HepG2 (cell line): ENCODE data around the gene SCAPER. TPM values are rescaled to one million over a fixed set of nuclear protein-coding genes. Genes with fewer than 3 reads are reported as not detected.

ENCODE experiments used
- ATAC-seq: fragments of 200-7000 bp; cut with Tn5 transposase; 3 replicates; pipeline ENCODE4 v1.9.1; 2020; ENCODE audit warnings: mild to moderate bottlenecking, moderate library complexity
- BruUV-seq: library from RNA; stranded (reverse); fragments of 400-500 nt; replicated peaks from 2 replicates; lab custom pipeline; 2021; lab: Mats Ljungman, UMichigan
- CTCF ChIA-PET: fragments of 300-600 bp; formaldehyde crosslinking; extraction: SDS; loops from one replicate; lab custom pipeline; 2021; ENCODE audit warnings: low total read pairs, inconsistent platforms, low intra/inter-chr PET ratio; lab: Yijun Ruan, JAX
- POLR2A ChIA-PET: fragments of 350-600 bp; sonication (Branson Sonifier 250); formaldehyde crosslinking; loops from one replicate; lab custom pipeline; 2020; ENCODE audit warnings: antibody characterized with exemption, inconsistent platforms; lab: Yijun Ruan, JAX
- DNase-seq: peaks from one replicate; pipeline ENCODE4 v3.0.0-alpha.2; 2015; ENCODE audit warnings: low spot score
- FAIRE-seq: peaks from 3 replicates; lab custom pipeline; 2011; peaks lifted over from hg19 to GRCh38; lab: Jason Lieb, UNC
- H2AFZ ChIP-seq: one replicate; pipeline ENCODE4 v1.6.1; 2011; ENCODE audit warnings: low read length, inconsistent platforms
- H3K27ac ChIP-seq: fragments of 300-600 bp; 3 replicates; pipeline ENCODE4 v1.8.0; 2011; ENCODE audit warnings: mixed run types, mild to moderate bottlenecking, mixed read lengths, low read length, inconsistent platforms; ENCODE audit not compliant: insufficient read depth; ENCODE audit errors: extremely low read length
- H3K27me3 ChIP-seq, 2 experiments: fragments of 200-600 bp in 1 of 2; 2 replicates in 1 of 2; 3 replicates in 1 of 2; pipeline versions ENCODE4 v1.6.0 to v1.8.0; 2011; ENCODE audit warnings: low read length in 2 of 2, mild to moderate bottlenecking in 2 of 2, moderate library complexity in 2 of 2, inconsistent platforms in 1 of 2; ENCODE audit not compliant: insufficient read depth in 2 of 2, control insufficient read depth in 1 of 2
- H3K36me3 ChIP-seq, 2 experiments: fragments of 200-600 bp in 1 of 2; replicated peaks in 1 of 2; 2 replicates in 1 of 2; 3 replicates in 1 of 2; pipeline versions ENCODE4 v1.5.1 to v1.8.0; 2011; ENCODE audit warnings: low read length in 2 of 2, inconsistent platforms in 1 of 2; ENCODE audit not compliant: insufficient read depth in 2 of 2, control insufficient read depth in 1 of 2
- H3K4me1 ChIP-seq: 2 replicates; pipeline ENCODE4 v1.5.1; 2012; ENCODE audit warnings: low read length, inconsistent platforms; ENCODE audit not compliant: insufficient read depth
- H3K4me2 ChIP-seq: 2 replicates; pipeline ENCODE4 v1.6.0; 2011; ENCODE audit warnings: low read depth, low read length, inconsistent platforms
- H3K4me3 ChIP-seq, 3 experiments: fragments of 200-600 bp in 1 of 3; sonication (generic), shearing (Covaris generic) in 1 of 3; replicated peaks in 1 of 3; 2 replicates each; pipeline ENCODE4 v1.5.1; 2011 to 2016; ENCODE audit warnings: low read length in 3 of 3, inconsistent platforms in 2 of 3, low read depth in 2 of 3, mild to moderate bottlenecking in 2 of 3, control low read depth in 1 of 3, mixed read lengths in 1 of 3; ENCODE audit not compliant: insufficient read depth in 1 of 3
- H3K79me2 ChIP-seq: one replicate; pipeline ENCODE4 v1.6.1; 2011; ENCODE audit warnings: low read length, inconsistent platforms; ENCODE audit not compliant: insufficient read depth
- H3K9ac ChIP-seq: 2 replicates; pipeline ENCODE4 v1.6.0; 2011; ENCODE audit warnings: mild to moderate bottlenecking, low read depth, low read length, inconsistent platforms; ENCODE audit not compliant: insufficient read depth
- H3K9me3 ChIP-seq: 2 replicates; pipeline ENCODE4 v1.5.1; 2012; ENCODE audit warnings: mild to moderate bottlenecking, low read length
- H4K20me1 ChIP-seq: 2 replicates; pipeline ENCODE4 v1.6.0; 2011; ENCODE audit warnings: inconsistent platforms, mild to moderate bottlenecking, low read length, moderate library complexity; ENCODE audit not compliant: insufficient read depth
- AGO2 ChIP-seq: fragments of 200-400 bp; formaldehyde crosslinking; optimal IDR thresholded peaks from 2 replicates; pipeline ENCODE3; 2017; ENCODE audit warnings: mild to moderate bottlenecking, low read depth, low read length, moderate library complexity
- ATRX ChIP-seq: sonication (generic); formaldehyde crosslinking; IDR thresholded peaks from 2 replicates; pipeline ENCODE4 v1.4.0; 2020; ENCODE audit warnings: missing genetic modification reagents, borderline replicate concordance
- CREM ChIP-seq, 2 experiments: sonication (generic) in 1 of 2; formaldehyde crosslinking in 1 of 2; IDR thresholded peaks; 2 replicates each; pipeline versions ENCODE4 v1.4.0 to v1.6.1; 2016 to 2020; ENCODE audit warnings: antibody characterized with exemption in 1 of 2, mild to moderate bottlenecking in 1 of 2, missing genetic modification reagents in 1 of 2
- PAWR ChIP-seq: sonication (generic); formaldehyde crosslinking; IDR thresholded peaks from 2 replicates; pipeline ENCODE4 v1.4.0; 2020; ENCODE audit warnings: missing genetic modification reagents, mild to moderate bottlenecking, borderline replicate concordance
- RXRA ChIP-seq: sonication (generic); formaldehyde crosslinking; IDR thresholded peaks from 2 replicates; pipeline ENCODE4 v1.5.1; 2020; ENCODE audit warnings: missing genetic modification reagents
- ZBTB8A ChIP-seq: sonication (generic); formaldehyde crosslinking; IDR thresholded peaks from 2 replicates; pipeline ENCODE4 v1.4.0; 2020; ENCODE audit warnings: mild to moderate bottlenecking, low read depth, missing genetic modification reagents, borderline replicate concordance
- ZMYM2 ChIP-seq: sonication (generic); formaldehyde crosslinking; IDR thresholded peaks from 2 replicates; pipeline ENCODE4 v1.8.0; 2022; ENCODE audit warnings: mild to moderate bottlenecking, missing genetic modification reagents
- ZMYM4 ChIP-seq: sonication (generic); formaldehyde crosslinking; IDR thresholded peaks from 2 replicates; pipeline ENCODE4 v1.8.1; 2023; ENCODE audit warnings: mild to moderate bottlenecking, missing genetic modification reagents
- ZNF136 ChIP-seq: sonication (generic); formaldehyde crosslinking; IDR thresholded peaks from 2 replicates; pipeline ENCODE4 v1.8.1; 2022; ENCODE audit warnings: low read depth, mild to moderate bottlenecking, moderate library complexity, missing genetic modification reagents
- ZNF232 ChIP-seq: sonication (generic); formaldehyde crosslinking; IDR thresholded peaks from 2 replicates; pipeline ENCODE4 v1.4.0; 2020; ENCODE audit warnings: missing genetic modification reagents, borderline replicate concordance
- ZNF446 ChIP-seq: sonication (generic); formaldehyde crosslinking; IDR thresholded peaks from 2 replicates; pipeline ENCODE4 v1.5.0; 2020; ENCODE audit warnings: mild to moderate bottlenecking, missing genetic modification reagents
- ZNF75D ChIP-seq: sonication (generic); formaldehyde crosslinking; IDR thresholded peaks from 2 replicates; pipeline ENCODE4 v1.8.1; 2023; ENCODE audit warnings: missing genetic modification reagents, mild to moderate bottlenecking, borderline replicate concordance
- ZNF790 ChIP-seq: sonication (generic); formaldehyde crosslinking; IDR thresholded peaks from 2 replicates; pipeline ENCODE4 v1.8.0; 2022; ENCODE audit warnings: missing genetic modification reagents, mild to moderate bottlenecking, borderline replicate concordance
- WGBS: methylation state at CpG from one replicate; pipeline ENCODE4 v1.1.6; 2017; ENCODE audit warnings: low lambda C conversion rate; 5-methylcytosine and 5-hydroxymethylcytosine counted together
- in situ Hi-C: cut with HindIII; loops from 2 replicates; pipeline ENCODE4 v1.10.0; 2017; ENCODE audit warnings: low pct_unique_long_range_greater_than_20kb; ENCODE audit not compliant: extremely low pct_ligation_motif_present
- intact Hi-C: fragments of 100-400 bp; cut with micrococcal nuclease; formaldehyde crosslinking; loops from one replicate; pipeline ENCODE4 v1.10.0; 2022; ENCODE audit not compliant: unreplicated experiment
- polyA plus RNA-seq, 8 experiments: library from polyadenylated mRNA; depleted of rRNA in 3 of 8; stranded (reverse) in 7 of 8; unstranded in 1 of 8; fragments of >200 nt; fragmentation: Illumina TruSeq in 4 of 8; extraction: Trizol in 4 of 8; gene quantifications; 2 replicates each; pipeline versions ENCODE4 v1.2.1 to v1.2.3, GENCODE V29; 2011 to 2016; ENCODE audit warnings: low read depth in 4 of 8, missing spikeins in 1 of 8, mixed read lengths in 1 of 8; ENCODE audit not compliant: insufficient read depth in 1 of 8
- total RNA-seq, 5 experiments: library from RNA; depleted of rRNA; stranded (reverse); fragments of >200 nt; fragmentation: Illumina TruSeq; extraction: Trizol; gene quantifications; 2 replicates each; pipeline ENCODE4 v1.2.3, GENCODE V29; 2016; ENCODE audit warnings: low read depth in 1 of 5
- TF ChIP-seq, protein P1 (sequence below): sonication (generic); formaldehyde crosslinking; IDR thresholded peaks from 2 replicates; pipeline ENCODE4 v1.9.0; 2021; ENCODE audit warnings: missing genetic modification reagents, mild to moderate bottlenecking, borderline replicate concordance
- TF ChIP-seq, protein P2 (sequence below): sonication (generic); formaldehyde crosslinking; IDR thresholded peaks from 2 replicates; pipeline ENCODE4 v1.8.0; 2022; ENCODE audit warnings: mild to moderate bottlenecking, missing genetic modification reagents; ENCODE audit not compliant: insufficient replicate concordance

The SCAPER gene
- total and polyA plus RNA-seq, 2 of the 13 experiments (the other 11 are each of a cell fraction or from before 2014, with no cell fraction given), result 4.3 to 10.5 TPM

DNA sequence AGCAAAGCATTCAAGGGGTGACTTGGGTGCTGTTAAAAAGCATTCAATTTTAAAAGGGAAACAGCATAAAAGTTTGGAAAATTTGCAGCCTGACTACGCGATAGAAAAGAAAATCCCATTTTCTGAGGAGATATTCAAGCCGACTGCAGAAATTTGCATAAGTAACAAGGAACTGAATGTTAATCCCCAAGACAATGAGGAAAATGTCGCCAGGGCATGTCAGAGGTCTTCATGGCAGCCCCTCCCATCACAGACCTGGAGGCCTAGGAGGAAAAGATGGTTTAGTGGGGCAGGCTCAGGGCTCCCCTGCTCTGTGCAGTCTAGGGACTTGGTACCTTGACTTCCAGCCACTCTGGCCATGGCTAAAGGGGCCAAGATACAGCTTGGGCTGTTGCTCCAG, 475.5 kb downstream of the SCAPER start:
- no peak overlapping the region for H3K4me3 ChIP-seq
- H4K20me1 ChIP-seq, result no peaks in the 10 kb centered on the region
- intact Hi-C loops (no loop called here), in situ Hi-C loops (no loop called here)
- no peak for TF ChIP-seq ZMYM4
- TF ChIP-seq ZNF446, result no peak
- TF ChIP-seq ZNF232 (CRISPR knock-in tag), result no peak
- TF ChIP-seq ZNF75D (CRISPR knock-in tag), result no peak
- ChIA-PET POLR2A (no interaction called here), CTCF (no interaction called here)
- no peak overlapping the region for H3K4me2 ChIP-seq
- H3K79me2 ChIP-seq, result no peaks in the 10 kb centered on the region
- no peak overlapping the region for H3K9ac ChIP-seq
- no peak for FAIRE-seq
- 0 out of 5 replicates have a peak, but pooled peaks cover 0 to 4% of the 10 kb centered on the region in 2 experiments for H3K36me3 ChIP-seq
- BruUV-seq, result no TSS peak
- H3K27ac ChIP-seq, result no peak overlapping the region
- DNase-seq, result no peak
- H3K4me1 ChIP-seq, result no peaks in the 10 kb centered on the region
- H3K27me3 ChIP-seq, result no peaks in the 10 kb centered on the region
- WGBS, result 100% methylated on average over 4 of the region's 4 CpGs
- ATAC-seq, result no peak
- no peaks in the 10 kb centered on the region for H3K9me3 ChIP-seq
- H2AFZ ChIP-seq, result no peak overlapping the region

DNA sequence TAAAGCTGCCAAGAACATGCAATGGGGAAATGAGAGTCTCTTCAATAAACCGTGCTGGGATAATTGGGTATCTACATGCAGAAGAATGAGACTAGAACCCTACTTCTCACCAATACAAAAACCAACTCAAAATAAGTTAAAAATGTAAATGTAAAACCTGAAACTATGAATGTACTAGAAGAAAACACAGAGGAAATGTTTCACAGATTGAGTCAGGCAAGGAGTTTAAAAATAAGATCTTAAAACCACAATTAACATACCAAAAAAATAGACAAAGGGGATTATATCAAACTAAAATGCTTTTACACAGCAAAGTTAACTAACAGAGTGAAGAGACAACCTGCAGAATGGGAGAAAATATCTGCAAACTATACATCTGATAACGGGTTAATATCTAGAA, 478.2 kb downstream of the SCAPER start:
- H3K4me3 ChIP-seq, result no peak overlapping the region
- H3K36me3 ChIP-seq, result 0 out of 5 replicates have a peak, but pooled peaks cover 0 to 2% of the 10 kb centered on the region in 2 experiments
- no peak overlapping the region for H3K27ac ChIP-seq
- intact Hi-C loops, result no loop called here
- H3K4me2 ChIP-seq, result no peak overlapping the region
- no peak overlapping the region for H3K9ac ChIP-seq
- no peak overlapping the region for H2AFZ ChIP-seq
- H3K79me2 ChIP-seq, result no peaks in the 10 kb centered on the region
- ChIA-PET POLR2A (no interaction called here), CTCF (no interaction called here)
- WGBS, result 90% methylated on average over 2 of the region's 2 CpGs
- in situ Hi-C loops, result no loop called here
- no peaks in the 10 kb centered on the region for H4K20me1 ChIP-seq
- no peaks in the 10 kb centered on the region for H3K27me3 ChIP-seq
- no peak for ATAC-seq
- DNase-seq, result no peak
- no peak for FAIRE-seq
- BruUV-seq, result no TSS peak
- H3K4me1 ChIP-seq, result no peaks in the 10 kb centered on the region
- no peaks in the 10 kb centered on the region for H3K9me3 ChIP-seq
- no peak for TF ChIP-seq ZNF136 (CRISPR knock-in tag)
- no peak for TF ChIP-seq PAWR (CRISPR knock-in tag)
- TF ChIP-seq ATRX (CRISPR knock-in tag), result no peak
- TF ChIP-seq, protein P1, sequence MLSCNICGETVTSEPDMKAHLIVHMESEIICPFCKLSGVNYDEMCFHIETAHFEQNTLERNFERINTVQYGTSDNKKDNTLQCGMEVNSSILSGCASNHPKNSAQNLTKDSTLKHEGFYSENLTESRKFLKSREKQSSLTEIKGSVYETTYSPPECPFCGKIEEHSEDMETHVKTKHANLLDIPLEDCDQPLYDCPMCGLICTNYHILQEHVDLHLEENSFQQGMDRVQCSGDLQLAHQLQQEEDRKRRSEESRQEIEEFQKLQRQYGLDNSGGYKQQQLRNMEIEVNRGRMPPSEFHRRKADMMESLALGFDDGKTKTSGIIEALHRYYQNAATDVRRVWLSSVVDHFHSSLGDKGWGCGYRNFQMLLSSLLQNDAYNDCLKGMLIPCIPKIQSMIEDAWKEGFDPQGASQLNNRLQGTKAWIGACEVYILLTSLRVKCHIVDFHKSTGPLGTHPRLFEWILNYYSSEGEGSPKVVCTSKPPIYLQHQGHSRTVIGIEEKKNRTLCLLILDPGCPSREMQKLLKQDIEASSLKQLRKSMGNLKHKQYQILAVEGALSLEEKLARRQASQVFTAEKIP, result no peak
- TF ChIP-seq RXRA (CRISPR knock-in tag), result no peak
- no peak for TF ChIP-seq ZNF790
- TF ChIP-seq, protein P2, sequence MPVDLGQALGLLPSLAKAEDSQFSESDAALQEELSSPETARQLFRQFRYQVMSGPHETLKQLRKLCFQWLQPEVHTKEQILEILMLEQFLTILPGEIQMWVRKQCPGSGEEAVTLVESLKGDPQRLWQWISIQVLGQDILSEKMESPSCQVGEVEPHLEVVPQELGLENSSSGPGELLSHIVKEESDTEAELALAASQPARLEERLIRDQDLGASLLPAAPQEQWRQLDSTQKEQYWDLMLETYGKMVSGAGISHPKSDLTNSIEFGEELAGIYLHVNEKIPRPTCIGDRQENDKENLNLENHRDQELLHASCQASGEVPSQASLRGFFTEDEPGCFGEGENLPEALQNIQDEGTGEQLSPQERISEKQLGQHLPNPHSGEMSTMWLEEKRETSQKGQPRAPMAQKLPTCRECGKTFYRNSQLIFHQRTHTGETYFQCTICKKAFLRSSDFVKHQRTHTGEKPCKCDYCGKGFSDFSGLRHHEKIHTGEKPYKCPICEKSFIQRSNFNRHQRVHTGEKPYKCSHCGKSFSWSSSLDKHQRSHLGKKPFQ, result no peak
- no peak for TF ChIP-seq ZBTB8A (CRISPR knock-in tag)
- TF ChIP-seq ZMYM2 (CRISPR knock-in tag), result no peak
- no peak for TF ChIP-seq CREM (IDR thresholded peaks at IDR 0.05)
- no peak for TF ChIP-seq CREM (CRISPR knock-in tag; IDR thresholded peaks at IDR 0.05)
- no peak for TF ChIP-seq AGO2
